Right cardiac atrium (tissue), 5 donors: ENCODE measurements around the gene ACTA1. TPM values are rescaled to one million over a fixed set of nuclear protein-coding genes. Genes with fewer than 3 reads are reported as not detected.
"Not testable (repeated sequence)": the region's sequence is repeated elsewhere in the genome, so short reads cannot be mapped to it uniquely, and the experiment has no call there.

Source experiments
- ATAC-seq, 2 donors: fragments of 200-7000 bp; cut with Tn5 transposase; one replicate each; pipeline versions ENCODE4 v1.8.0 to v1.9.1; 2020; ENCODE audit warnings: moderate library complexity in 2 of 2, mild to moderate bottlenecking in 1 of 2
- DNase-seq, 3 donors: peaks; one replicate each; pipeline ENCODE4 v3.0.0-alpha.2; 2020
- H3K27ac ChIP-seq: one replicate; pipeline ENCODE4 v1.5.1; 2013; ENCODE audit warnings: mild to moderate bottlenecking, low read length, control low read depth, moderate library complexity
- H3K27me3 ChIP-seq: one replicate; pipeline ENCODE4 v1.6.1; 2013; ENCODE audit not compliant: control insufficient read depth, insufficient read depth
- H3K4me1 ChIP-seq: one replicate; pipeline ENCODE4 v1.6.1; 2013; ENCODE audit warnings: low read length; ENCODE audit not compliant: control insufficient read depth, insufficient read depth
- H3K4me3 ChIP-seq: one replicate; pipeline ENCODE4 v1.5.1; 2013; ENCODE audit warnings: low read length, control low read depth
- H3K9me3 ChIP-seq: one replicate; pipeline ENCODE4 v1.6.1; 2013; ENCODE audit warnings: low read length; ENCODE audit not compliant: control insufficient read depth
- WGBS: extraction: QIAGEN DNeasy Blood & Tissue Kit; methylation state at CpG from one replicate; pipeline ENCODE4 v1.1.7; 2013; 5-methylcytosine and 5-hydroxymethylcytosine counted together
- intact Hi-C, 4 donors: fragments of 100-400 bp; cut with DNase I; formaldehyde crosslinking; loops; one replicate each; pipeline versions ENCODE4 v1.11.0 to v1.14.0; 2022 to 2023
- polyA plus RNA-seq: library from polyadenylated mRNA; stranded (reverse); fragments of 200-250 nt; gene quantifications from one replicate; pipeline ENCODE4 v1.2.3, GENCODE V29; 2013
- total RNA-seq, 4 donors: library from RNA; stranded (reverse); fragmentation: NEBNext Ultra II Directional; extraction: Animal tissue kit (Norgen Biotek cat#: 25700); gene quantifications; one replicate each; pipeline ENCODE4 v1.2.1, GENCODE V29; 2021
- donor health status: healthy with polysubstance abuse.
- donor health status: DM: no; HTN: yes; CAD: no.
- donor health status: DM: no; HTN: no; CAD: no.
- donor health status: DM: no; HTN: yes; CAD: no; lungs with severe emphysema.
- donor health status: DM: yes; HTN: yes; CAD: no.

Gene ACTA1
- total and polyA plus RNA-seq, 5 donors: 54.5 to 1,262 (median 194) TPM

DNA sequence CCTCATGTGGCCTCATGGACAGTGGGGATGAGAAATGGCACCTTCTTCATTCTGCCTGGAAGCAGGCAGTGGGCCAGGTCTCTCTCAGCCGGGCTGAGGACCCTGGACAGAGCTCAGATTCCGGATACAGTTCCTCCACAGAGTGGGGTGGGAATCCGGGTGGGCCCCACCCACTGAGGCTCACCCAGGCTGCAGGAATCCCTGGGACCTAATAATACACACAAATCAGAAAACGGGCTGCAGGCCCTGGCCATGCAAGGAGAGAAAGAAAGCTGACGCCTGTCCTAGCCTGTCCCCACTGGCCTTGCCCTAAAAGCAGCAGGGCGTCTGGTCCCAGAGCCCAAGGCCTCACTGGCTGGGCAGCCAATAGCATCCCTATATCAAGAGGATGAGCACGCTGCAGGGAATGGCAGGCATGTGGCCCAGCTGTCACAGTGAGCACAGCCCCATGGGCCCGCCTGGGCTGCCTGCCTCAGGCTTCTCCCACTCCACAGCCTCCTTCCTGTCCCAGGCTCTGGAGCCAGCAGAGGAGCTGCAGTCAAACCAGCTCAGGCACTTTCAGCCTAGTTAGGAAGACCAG lies 25.3 kb downstream of the ACTA1 start:
- Histone ChIP-seq H3K4me3 (no peak overlapping the region), H3K9me3 (no peaks in the 10 kb centered on the region), H3K4me1 (peaks cover 5% of the 10 kb centered on the region), H3K27me3 (no peaks in the 10 kb centered on the region), H3K27ac (peak overlapping the region; percentile 91)
- peak; percentile 62 to 88 (median 83) for DNase-seq
- intact Hi-C loops: no loop called here
- peak; percentile 83 to 85 for ATAC-seq
- 23% methylated on average over 8 of the region's 8 CpGs for WGBS

DNA sequence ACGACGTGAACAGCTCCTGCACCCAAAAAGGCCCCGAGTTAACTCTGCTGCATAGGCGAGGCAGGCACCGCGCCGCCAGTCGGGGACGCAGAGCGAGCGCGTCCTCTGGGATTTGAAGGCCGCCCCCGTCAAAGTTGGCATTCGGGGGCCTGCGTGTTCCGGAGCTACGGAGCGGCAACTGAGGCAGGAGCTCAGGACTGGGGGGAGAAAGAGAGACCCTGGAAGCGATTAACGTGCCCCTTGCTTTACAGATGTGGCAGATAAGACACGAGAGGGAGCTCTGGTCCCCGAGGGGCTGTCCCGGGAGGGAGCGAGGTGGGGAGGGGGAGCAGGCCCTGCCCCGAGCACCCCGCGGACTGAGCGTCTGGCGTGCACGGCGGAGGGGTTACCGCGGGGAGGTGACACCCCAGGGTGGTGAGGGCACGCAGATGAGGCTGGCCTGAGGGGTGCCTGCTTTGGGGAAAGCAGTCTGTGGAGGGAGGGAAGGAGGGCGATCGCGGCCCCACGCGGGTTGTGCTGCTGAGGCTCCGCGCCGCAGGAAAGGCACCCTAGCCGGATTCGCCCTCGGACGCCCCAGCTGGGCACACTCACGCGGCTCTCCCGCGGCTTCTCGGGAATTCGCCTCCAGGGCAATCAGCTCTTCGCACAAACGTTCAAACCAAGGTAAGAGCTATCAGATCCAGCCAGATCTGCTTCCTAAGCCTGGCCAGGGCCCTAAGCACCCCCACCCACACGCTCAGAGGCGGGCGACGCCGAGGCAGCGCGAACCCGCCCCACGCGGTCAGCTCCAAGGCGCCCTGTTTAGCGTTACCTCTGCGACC lies 26.5 kb downstream of the ACTA1 start:
- no peaks in the 10 kb centered on the region for H3K27me3 ChIP-seq
- intact Hi-C loops: no loop called here
- 6% methylated on average over 68 of the region's 68 CpGs for WGBS

DNA sequence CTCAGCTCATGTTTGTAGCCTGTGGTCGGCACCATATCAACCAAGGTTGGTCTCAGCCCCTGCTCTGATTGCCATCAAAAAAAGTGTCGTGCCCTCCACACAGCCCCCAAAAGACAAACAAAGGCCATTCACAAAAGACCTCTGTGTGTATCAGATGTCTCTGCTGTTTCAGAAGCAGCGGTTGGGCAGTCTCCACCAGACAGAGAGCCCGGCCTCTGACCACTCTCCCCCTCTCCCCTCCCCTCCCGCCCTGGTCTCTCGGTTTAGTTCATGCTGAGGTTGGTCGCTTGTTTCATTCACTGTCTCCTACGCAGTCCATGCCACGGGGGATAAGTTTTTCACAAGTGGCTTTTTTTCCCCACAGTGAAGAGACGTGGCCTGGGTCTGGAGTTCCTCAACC lies 27.1 kb downstream of the ACTA1 start:
- H3K27ac ChIP-seq: no peak overlapping the region
- WGBS: 6% methylated on average over 10 of the region's 10 CpGs
- ATAC-seq (no peak), DNase-seq (no peak)
- no peaks in the 10 kb centered on the region for H3K27me3 ChIP-seq
- no peaks in the 10 kb centered on the region for H3K9me3 ChIP-seq
- H3K4me3 ChIP-seq: no peak overlapping the region
- H3K4me1 ChIP-seq: peaks cover 5% of the 10 kb centered on the region
- intact Hi-C loops: no loop called here

More for the DNA sequence above, 26.5 kb downstream of the ACTA1 start:
- DNase-seq: no peak
- Histone ChIP-seq H3K27ac (peak overlapping the region; percentile 40), H3K9me3 (no peaks in the 10 kb centered on the region), H3K4me3 (no peak overlapping the region), H3K4me1 (peaks cover 5% of the 10 kb centered on the region)
- no peak for ATAC-seq

DNA sequence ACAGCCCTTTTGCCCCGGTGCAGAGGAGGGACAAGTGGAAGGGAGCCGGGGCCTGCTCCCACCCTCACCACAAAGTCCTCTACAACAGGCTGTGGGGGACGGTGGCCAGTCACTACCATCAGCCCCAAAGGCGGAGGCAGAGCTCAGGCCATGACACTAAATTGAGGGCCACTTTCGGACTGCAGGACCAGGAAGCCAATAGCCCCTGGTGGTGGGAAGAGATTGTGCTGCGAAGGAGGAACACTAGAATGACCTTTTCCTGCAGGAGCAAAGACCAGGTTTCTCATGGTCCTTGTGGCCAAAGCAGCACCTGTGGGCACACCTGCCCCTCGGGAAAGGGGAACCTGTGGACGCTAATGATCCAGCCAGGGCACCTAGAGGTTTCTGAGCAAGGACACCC lies 30.3 kb downstream of the ACTA1 start:
- no peak for ATAC-seq
- Histone ChIP-seq H3K27ac (no peak overlapping the region), H3K9me3 (no peaks in the 10 kb centered on the region), H3K4me1 (no peaks in the 10 kb centered on the region), H3K4me3 (no peak overlapping the region), H3K27me3 (no peaks in the 10 kb centered on the region)
- no peak for DNase-seq
- WGBS: 83% methylated on average over 8 of the region's 8 CpGs
- intact Hi-C loops: no loop called here

DNA sequence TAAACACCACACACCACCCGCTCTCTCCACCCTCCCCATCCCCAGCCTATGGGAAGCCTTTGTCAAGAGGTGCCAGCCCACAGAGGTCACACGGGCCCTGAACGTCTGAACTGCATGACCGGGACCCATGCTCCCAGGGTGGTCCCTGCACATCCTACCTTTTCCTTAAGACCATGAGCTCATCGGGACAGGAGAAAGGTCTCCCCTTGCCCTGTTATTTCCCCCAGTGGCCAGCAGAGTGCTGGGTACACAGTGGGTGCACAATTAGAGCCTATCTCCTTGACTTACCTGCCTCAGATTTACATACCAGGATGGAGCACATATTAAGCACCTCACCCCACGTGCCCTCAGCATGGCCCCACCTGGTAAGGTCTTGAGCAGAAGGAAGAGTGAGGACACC lies 30.9 kb downstream of the ACTA1 start:
- no peaks in the 10 kb centered on the region for H3K9me3 ChIP-seq
- H3K4me3 ChIP-seq: no peak overlapping the region
- WGBS: 69% methylated on average over 6 of the region's 6 CpGs
- no peak overlapping the region for H3K27ac ChIP-seq
- H3K4me1 ChIP-seq: no peaks in the 10 kb centered on the region
- DNase-seq: no peak
- no peak for ATAC-seq
- no peaks in the 10 kb centered on the region for H3K27me3 ChIP-seq
- intact Hi-C loops: no loop called here

DNA sequence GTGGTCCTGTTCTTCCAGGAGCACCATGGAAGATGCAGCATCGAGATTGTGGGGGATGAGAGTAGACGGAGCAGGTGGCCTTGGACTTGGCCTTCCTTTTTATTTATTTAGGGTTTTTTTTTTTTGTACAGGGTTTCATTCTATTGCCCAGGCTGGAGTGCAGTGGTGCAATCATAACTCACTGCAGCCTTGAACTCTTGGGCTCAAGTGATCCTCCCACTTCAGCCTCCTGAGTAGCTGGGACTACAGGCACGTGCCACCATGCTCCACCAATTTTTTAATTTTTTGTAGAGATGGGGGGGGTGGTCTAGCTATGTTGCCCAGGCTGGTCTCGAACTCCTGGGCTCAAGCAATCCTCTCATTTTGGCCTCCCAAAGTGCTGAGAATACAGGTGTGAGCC lies 31.6 kb downstream of the ACTA1 start:
- H3K27ac ChIP-seq, intact Hi-C loops, H3K4me1 ChIP-seq, H3K4me3 ChIP-seq, H3K27me3 ChIP-seq, DNase-seq, ATAC-seq, H3K9me3 ChIP-seq: not testable (repeated sequence)
- WGBS: 79% methylated on average over 4 of the region's 4 CpGs

DNA sequence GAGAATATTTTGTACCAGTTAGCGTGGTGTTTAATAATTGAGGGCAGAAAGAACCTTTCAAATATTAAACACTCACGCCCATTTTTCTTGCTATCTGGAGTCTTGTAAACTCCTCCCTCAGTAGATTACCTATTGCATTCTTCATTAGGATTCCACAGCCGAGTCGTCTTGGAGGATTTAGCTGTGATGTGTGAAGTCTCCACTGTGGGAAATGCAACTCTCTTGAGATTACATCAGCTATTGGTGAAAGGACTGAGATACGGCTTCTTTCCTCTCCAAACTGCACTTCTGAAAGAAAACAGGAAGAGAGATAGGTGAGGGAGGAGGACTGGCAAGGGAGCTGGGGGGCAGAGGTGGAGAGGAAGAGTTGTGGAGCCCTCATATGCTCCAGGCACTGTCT lies 36.1 kb downstream of the ACTA1 start:
- no peak for DNase-seq
- H3K4me1 ChIP-seq: no peaks in the 10 kb centered on the region
- H3K9me3 ChIP-seq: no peaks in the 10 kb centered on the region
- intact Hi-C loops: no loop called here
- H3K27me3 ChIP-seq: no peaks in the 10 kb centered on the region
- H3K27ac ChIP-seq: no peak overlapping the region
- WGBS: 41% methylated on average over 5 of the region's 5 CpGs
- no peak overlapping the region for H3K4me3 ChIP-seq
- no peak for ATAC-seq

DNA sequence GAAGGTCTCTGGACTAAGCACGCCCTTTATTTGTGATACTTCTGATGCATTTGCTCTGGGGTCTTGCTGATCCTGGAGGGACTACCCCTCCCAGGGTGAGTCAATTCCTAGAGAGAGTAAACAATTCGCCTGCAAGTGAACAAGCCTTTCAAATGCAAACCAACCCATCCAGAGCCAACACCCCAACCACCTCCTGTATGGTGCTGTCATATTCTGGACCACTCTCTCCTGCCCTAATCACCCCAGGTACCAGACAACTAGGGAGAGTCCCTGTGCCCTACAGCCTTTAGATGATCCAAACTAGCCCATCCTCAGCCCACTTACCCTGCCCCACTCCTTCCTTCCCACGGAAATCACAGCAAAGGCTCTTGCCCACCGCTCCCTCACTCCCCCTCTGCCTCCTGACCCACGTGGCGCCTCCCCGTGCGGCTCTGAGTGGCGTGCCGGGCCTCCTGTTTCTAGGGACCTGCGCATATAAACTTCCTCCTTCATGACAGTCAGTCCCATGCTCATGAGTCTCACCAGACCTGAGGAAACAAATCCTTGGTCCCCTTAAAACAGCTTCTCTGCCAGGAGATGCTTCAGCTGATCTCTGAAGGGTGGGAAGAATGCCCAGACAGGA lies 37.2 kb downstream of the ACTA1 start:
- WGBS: 50% methylated on average over 11 of the region's 11 CpGs
- H3K27ac ChIP-seq: no peak overlapping the region
- no peak for DNase-seq
- no peaks in the 10 kb centered on the region for H3K27me3 ChIP-seq
- no peak overlapping the region for H3K4me3 ChIP-seq
- H3K9me3 ChIP-seq: no peaks in the 10 kb centered on the region
- no peaks in the 10 kb centered on the region for H3K4me1 ChIP-seq
- no peak for ATAC-seq
- intact Hi-C loops: no loop called here

DNA sequence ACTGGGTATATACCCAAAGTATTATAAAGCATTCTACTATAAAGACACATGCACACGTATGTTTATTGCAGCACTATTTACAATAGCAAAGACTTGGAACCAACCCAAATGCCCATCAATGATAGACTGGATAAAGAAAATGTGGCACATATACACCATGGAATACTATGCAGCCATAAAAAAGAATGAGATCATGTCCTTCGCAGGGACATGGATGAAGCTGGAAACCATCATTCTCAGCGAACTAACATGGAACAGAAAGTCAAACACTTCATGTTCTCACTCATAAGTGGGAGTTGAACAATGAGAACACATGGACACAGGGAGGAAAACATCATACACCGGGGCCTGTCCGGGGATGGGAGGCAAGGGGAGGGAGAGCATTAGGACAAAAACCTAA lies 39.4 kb downstream of the ACTA1 start:
- H3K27me3 ChIP-seq, H3K4me1 ChIP-seq, H3K27ac ChIP-seq, intact Hi-C loops, H3K4me3 ChIP-seq, ATAC-seq, DNase-seq, H3K9me3 ChIP-seq: not testable (repeated sequence)
- 91% methylated on average over 5 of the region's 5 CpGs for WGBS

DNA sequence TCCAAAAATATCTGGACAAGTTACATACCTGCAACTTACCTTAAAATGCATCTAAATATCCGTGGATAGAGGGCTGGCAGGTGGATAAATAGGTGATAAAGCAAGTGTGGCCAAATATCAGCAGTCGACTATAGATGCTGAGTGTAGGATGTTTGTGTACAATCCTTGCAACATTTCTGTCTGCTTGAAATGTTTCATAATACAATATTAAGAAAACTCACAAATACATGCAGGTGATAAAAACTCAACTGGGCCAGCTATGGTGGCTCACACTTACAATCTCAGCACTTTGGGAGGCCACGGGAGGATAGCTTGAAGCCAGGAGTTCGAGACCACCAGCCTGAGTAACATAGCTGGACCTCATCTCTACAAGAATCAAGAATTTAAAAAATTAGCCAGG lies 41.0 kb downstream of the ACTA1 start:
- intact Hi-C loops: no loop called here
- ATAC-seq (no peak), DNase-seq (no peak)
- H3K27ac ChIP-seq: no peak overlapping the region
- H3K27me3 ChIP-seq: no peaks in the 10 kb centered on the region
- H3K4me1 ChIP-seq: no peaks in the 10 kb centered on the region
- no peaks in the 10 kb centered on the region for H3K9me3 ChIP-seq
- H3K4me3 ChIP-seq: no peak overlapping the region
- 77% methylated on average over 4 of the region's 4 CpGs for WGBS

DNA sequence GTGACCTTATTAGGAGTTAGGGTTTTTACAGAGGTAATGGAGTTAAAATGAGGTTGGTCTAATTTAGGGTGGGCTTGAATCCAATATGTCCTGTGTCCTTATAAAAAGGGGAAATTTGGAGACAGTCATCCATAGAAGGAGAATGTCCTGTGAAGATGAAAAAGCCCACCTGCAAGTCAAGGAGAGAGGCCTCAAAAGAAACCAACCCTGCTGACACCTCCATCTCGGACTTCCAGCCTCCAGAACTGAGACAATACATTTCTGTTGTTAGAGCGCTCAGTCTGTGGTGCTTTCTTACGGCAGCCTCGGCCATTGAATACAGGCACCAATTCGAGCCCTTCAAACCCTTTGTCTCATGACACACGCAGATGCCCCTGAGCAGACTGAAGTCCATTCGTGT lies 43.8 kb downstream of the ACTA1 start:
- DNase-seq: no peak
- no peaks in the 10 kb centered on the region for H3K9me3 ChIP-seq

More for the DNA sequence above, 43.8 kb downstream of the ACTA1 start:
- no peaks in the 10 kb centered on the region for H3K4me1 ChIP-seq
- H3K4me3 ChIP-seq: no peak overlapping the region
- H3K27ac ChIP-seq: no peak overlapping the region
- 89% methylated on average over 7 of the region's 7 CpGs for WGBS
- intact Hi-C loops: no loop called here
- no peaks in the 10 kb centered on the region for H3K27me3 ChIP-seq
- no peak for ATAC-seq
